ENCODE data around the gene SH2D5.

The SH2D5 gene

GRCh38 chr1:20740781-20741180 lies 8.3 kb upstream of the SH2D5 start:
- no peaks in the 10 kb centered on the region for H3K27me3 ChIP-seq (replicated peaks; ENCODE audit: control insufficient read depth, insufficient read depth, low read length, poor library complexity, severe bottlenecking)
- H3K9me3 ChIP-seq (ENCODE audit: control insufficient read depth, low read length), result no peaks in the 10 kb centered on the region
- no peaks in the 10 kb centered on the region for H3K4me1 ChIP-seq (ENCODE audit: control insufficient read depth, insufficient read depth, low read length, poor library complexity, severe bottlenecking)
- no peak overlapping the region for H3K27ac ChIP-seq (ENCODE audit: insufficient read depth, low read length, poor library complexity, severe bottlenecking)
- no peak for DNase-seq
- no peak overlapping the region for H3K4me3 ChIP-seq (ENCODE audit: insufficient read depth, low read depth, low read length, poor library complexity, severe bottlenecking)
- H3K36me3 ChIP-seq (ENCODE audit: control insufficient read depth, insufficient read depth, low read length), result peaks cover 42% of the 10 kb centered on the region

- Histone ChIP-seq H3K27me3 (replicated peaks; ENCODE audit: control insufficient read depth, insufficient read depth, low read length, poor library complexity, severe bottlenecking) (no peaks in the 10 kb centered on the region), H3K9me3 (ENCODE audit: control insufficient read depth, low read length) (no peaks in the 10 kb centered on the region), H3K27ac (ENCODE audit: insufficient read depth, low read length, poor library complexity, severe bottlenecking) (no peak overlapping the region), H3K4me1 (ENCODE audit: control insufficient read depth, insufficient read depth, low read length, poor library complexity, severe bottlenecking) (no peaks in the 10 kb centered on the region), H3K36me3 (ENCODE audit: control insufficient read depth, insufficient read depth, low read length) (peaks cover 26% of the 10 kb centered on the region), H3K4me3 (ENCODE audit: insufficient read depth, low read depth, low read length, poor library complexity, severe bottlenecking) (no peak overlapping the region)
- DNase-seq, result no peak
Measured at GRCh38 chr1:20739225-20739624, 6.7 kb upstream of the SH2D5 start.

DNA sequence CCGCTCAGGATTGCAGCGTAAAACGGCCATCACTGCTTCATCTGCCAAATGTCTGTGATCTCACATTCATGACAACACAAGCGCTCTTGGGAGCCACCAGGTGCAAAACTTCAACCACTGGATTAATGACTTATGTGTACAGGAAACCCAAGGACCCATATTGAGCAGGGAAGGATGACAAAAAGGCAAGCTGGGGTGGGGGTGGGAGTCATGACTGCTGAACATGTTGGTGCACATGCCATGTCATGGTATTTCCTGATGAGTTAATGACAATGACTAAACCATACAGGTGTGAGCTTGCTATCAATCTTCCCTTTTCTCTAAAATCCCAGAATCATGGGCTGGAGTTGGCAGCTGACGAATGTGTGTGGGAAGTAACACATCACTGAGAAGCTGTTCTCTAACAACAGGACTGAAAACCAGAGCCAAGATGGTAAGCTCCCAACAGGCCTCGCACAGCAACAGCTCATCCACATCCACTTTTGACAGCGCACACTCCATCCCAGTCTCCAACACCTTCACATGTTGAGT lies 3.1 kb upstream of the SH2D5 start:
- peaks cover 3% of the 10 kb centered on the region for H3K36me3 ChIP-seq (ENCODE audit: control insufficient read depth, insufficient read depth, low read length)
- no peak overlapping the region for H3K4me3 ChIP-seq (ENCODE audit: insufficient read depth, low read depth, low read length, poor library complexity, severe bottlenecking)
- no peak overlapping the region for H3K27ac ChIP-seq (ENCODE audit: insufficient read depth, low read length, poor library complexity, severe bottlenecking)
- DNase-seq, result no peak
- H3K9me3 ChIP-seq (ENCODE audit: control insufficient read depth, low read length), result no peaks in the 10 kb centered on the region
- H3K4me1 ChIP-seq (ENCODE audit: control insufficient read depth, insufficient read depth, low read length, poor library complexity, severe bottlenecking), result peaks cover 18% of the 10 kb centered on the region
- H3K27me3 ChIP-seq (replicated peaks; ENCODE audit: control insufficient read depth, insufficient read depth, low read length, poor library complexity, severe bottlenecking), result no peaks in the 10 kb centered on the region

- Histone ChIP-seq H3K9me3 (ENCODE audit: control insufficient read depth, low read length) (no peaks in the 10 kb centered on the region), H3K4me3 (ENCODE audit: insufficient read depth, low read depth, low read length, poor library complexity, severe bottlenecking) (peak overlapping the region; percentile 53), H3K27me3 (replicated peaks; ENCODE audit: control insufficient read depth, insufficient read depth, low read length, poor library complexity, severe bottlenecking) (no peaks in the 10 kb centered on the region), H3K36me3 (ENCODE audit: control insufficient read depth, insufficient read depth, low read length) (no peaks in the 10 kb centered on the region), H3K27ac (ENCODE audit: insufficient read depth, low read length, poor library complexity, severe bottlenecking) (no peak overlapping the region), H3K4me1 (ENCODE audit: control insufficient read depth, insufficient read depth, low read length, poor library complexity, severe bottlenecking) (peaks cover 18% of the 10 kb centered on the region)
- no peak for DNase-seq
Measured at GRCh38 chr1:20733360-20733975, 965 bp upstream of the SH2D5 start.

DNA sequence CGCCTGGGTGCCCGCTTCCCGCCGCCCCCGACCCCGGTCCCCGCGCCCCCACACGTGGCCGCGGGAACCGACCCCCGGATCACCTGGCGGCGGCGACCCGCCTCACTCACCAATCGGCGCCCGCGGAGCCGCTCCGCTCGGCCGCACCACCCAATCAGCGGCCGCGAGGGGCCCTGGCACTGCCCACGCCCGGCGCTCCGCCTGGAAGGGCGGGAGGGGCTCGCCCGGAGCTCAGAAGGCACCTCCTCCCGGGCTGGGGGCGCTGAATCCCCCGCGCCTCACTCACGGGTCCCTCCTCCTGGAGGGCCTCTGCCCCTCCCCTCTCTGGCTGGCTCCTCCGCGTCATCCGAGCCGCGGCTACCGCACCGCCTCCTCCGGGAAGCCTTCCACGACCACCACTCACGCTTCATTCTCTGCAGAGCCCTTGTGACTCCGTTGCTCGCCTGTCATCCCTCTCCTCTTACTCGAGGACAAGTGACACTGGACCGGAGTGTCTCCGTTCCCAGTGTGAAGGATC lies 374 bp downstream of the SH2D5 start:
- no peaks in the 10 kb centered on the region for H3K9me3 ChIP-seq (ENCODE audit: control insufficient read depth, low read length)
- H3K36me3 ChIP-seq (ENCODE audit: control insufficient read depth, insufficient read depth, low read length), result no peaks in the 10 kb centered on the region
- H3K27ac ChIP-seq (ENCODE audit: insufficient read depth, low read length, poor library complexity, severe bottlenecking), result no peak overlapping the region
- peaks cover 18% of the 10 kb centered on the region for H3K4me1 ChIP-seq (ENCODE audit: control insufficient read depth, insufficient read depth, low read length, poor library complexity, severe bottlenecking)
- peak overlapping the region; percentile 53 for H3K4me3 ChIP-seq (ENCODE audit: insufficient read depth, low read depth, low read length, poor library complexity, severe bottlenecking)
- no peaks in the 10 kb centered on the region for H3K27me3 ChIP-seq (replicated peaks; ENCODE audit: control insufficient read depth, insufficient read depth, low read length, poor library complexity, severe bottlenecking)
- DNase-seq, result peak; percentile 20 to 37 (median 34)

DNA sequence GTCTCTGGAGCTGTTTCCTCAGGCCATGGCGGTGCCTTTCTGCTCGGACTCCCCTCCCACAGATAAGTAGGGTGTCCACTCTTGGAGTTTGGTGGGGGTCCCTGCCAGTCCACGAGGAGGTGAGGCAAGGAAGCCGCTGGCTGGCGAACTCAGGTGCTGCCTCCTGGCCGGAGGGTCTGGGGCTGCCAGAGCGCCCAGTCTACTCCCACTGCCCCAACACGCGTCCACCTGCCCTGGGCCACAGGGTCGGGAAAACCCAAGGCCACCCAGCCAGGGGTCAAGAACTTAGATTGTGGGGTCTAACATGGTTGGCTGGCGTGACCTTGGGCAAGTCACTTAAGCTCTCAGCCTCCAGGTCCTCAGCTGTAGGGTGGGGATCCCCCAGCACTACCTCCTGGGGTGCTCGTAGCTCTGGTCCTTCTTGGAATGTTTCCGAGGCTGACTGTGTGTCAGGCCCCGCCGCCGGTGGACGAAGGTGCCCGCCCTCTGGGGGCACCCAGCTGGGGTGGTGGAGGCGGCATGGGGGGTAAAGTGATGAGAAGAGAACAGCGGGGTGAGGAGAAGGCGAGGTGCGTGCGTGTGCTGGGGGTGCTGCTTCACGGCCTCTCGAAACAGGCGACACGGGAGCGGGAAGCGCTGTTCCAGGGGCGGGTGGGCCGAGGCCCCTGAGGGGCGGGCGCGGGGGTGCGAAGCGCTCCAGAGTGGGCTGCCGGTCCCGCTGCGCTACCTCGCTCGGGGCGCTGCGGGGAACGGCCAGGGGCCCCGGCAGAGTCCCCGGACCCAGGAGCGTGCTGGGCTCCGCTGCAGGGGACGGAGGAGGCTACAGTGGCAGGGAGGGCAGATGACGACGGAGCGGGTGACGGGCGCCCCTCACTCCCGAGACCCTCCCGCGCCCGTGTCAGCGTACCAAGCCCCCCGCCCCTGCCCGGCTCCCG lies 1.2 kb downstream of the SH2D5 start:
- Histone ChIP-seq H3K27me3 (replicated peaks; ENCODE audit: control insufficient read depth, insufficient read depth, low read length, poor library complexity, severe bottlenecking) (no peaks in the 10 kb centered on the region), H3K4me3 (ENCODE audit: insufficient read depth, low read depth, low read length, poor library complexity, severe bottlenecking) (peak overlapping the region; percentile 23), H3K4me1 (ENCODE audit: control insufficient read depth, insufficient read depth, low read length, poor library complexity, severe bottlenecking) (peaks cover 18% of the 10 kb centered on the region), H3K36me3 (ENCODE audit: control insufficient read depth, insufficient read depth, low read length) (no peaks in the 10 kb centered on the region), H3K9me3 (ENCODE audit: control insufficient read depth, low read length) (no peaks in the 10 kb centered on the region), H3K27ac (ENCODE audit: insufficient read depth, low read length, poor library complexity, severe bottlenecking) (no peak overlapping the region)
- no peak for DNase-seq

GRCh38 chr1:20730690-20731056 lies 1.8 kb downstream of the SH2D5 start:
- Histone ChIP-seq H3K27ac (ENCODE audit: insufficient read depth, low read length, poor library complexity, severe bottlenecking) (no peak overlapping the region), H3K36me3 (ENCODE audit: control insufficient read depth, insufficient read depth, low read length) (no peaks in the 10 kb centered on the region), H3K4me3 (ENCODE audit: insufficient read depth, low read depth, low read length, poor library complexity, severe bottlenecking) (no peak overlapping the region), H3K27me3 (replicated peaks; ENCODE audit: control insufficient read depth, insufficient read depth, low read length, poor library complexity, severe bottlenecking) (no peaks in the 10 kb centered on the region), H3K4me1 (ENCODE audit: control insufficient read depth, insufficient read depth, low read length, poor library complexity, severe bottlenecking) (peaks cover 18% of the 10 kb centered on the region), H3K9me3 (ENCODE audit: control insufficient read depth, low read length) (no peaks in the 10 kb centered on the region)
- no peak for DNase-seq

GRCh38 chr1:20729990-20730689 lies 2.4 kb downstream of the SH2D5 start:
- no peaks in the 10 kb centered on the region for H3K9me3 ChIP-seq (ENCODE audit: control insufficient read depth, low read length)
- H3K4me1 ChIP-seq (ENCODE audit: control insufficient read depth, insufficient read depth, low read length, poor library complexity, severe bottlenecking), result peaks cover 18% of the 10 kb centered on the region
- no peaks in the 10 kb centered on the region for H3K27me3 ChIP-seq (replicated peaks; ENCODE audit: control insufficient read depth, insufficient read depth, low read length, poor library complexity, severe bottlenecking)
- no peaks in the 10 kb centered on the region for H3K36me3 ChIP-seq (ENCODE audit: control insufficient read depth, insufficient read depth, low read length)
- no peak for DNase-seq
- H3K4me3 ChIP-seq (ENCODE audit: insufficient read depth, low read depth, low read length, poor library complexity, severe bottlenecking), result no peak overlapping the region
- no peak overlapping the region for H3K27ac ChIP-seq (ENCODE audit: insufficient read depth, low read length, poor library complexity, severe bottlenecking)

DNA sequence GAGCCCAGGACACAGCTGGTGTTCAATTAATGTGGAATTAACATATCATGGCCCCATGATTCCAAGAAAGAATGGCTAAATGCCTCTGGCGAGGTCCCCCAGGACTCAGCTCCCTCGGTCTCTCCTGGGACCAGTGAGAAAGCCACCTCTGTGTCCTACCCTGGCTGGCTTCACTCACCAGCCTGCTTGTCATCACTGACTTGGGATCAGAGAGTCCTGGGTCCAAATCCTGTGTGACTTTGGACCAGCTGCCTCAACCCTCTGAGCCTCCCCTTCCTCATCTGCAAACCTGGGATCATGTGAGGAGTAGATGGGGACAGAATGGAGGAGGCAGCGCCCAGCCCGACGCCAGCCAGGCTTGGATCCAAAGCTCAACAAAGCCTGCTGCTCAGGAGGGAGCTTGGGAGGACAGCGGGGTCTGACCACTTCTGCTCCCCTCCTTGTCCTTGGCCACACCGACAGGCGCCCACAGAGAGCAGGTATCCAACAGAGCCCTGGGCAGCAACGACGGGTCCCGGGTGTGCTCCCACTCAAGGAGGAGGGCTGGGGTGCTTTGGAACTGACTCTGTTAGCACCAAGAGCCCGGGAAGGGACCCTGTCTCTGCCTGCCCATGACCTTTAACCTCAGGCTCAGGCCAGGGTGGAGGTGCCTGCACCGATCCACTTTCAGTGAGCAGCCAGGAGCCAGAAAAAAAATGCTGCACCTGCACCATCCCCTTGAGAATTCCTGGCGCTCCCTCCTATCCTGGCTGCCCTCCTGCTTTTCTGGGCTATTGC lies 3.2 kb downstream of the SH2D5 start:
- Histone ChIP-seq H3K9me3 (ENCODE audit: control insufficient read depth, low read length) (no peaks in the 10 kb centered on the region), H3K4me1 (ENCODE audit: control insufficient read depth, insufficient read depth, low read length, poor library complexity, severe bottlenecking) (peaks cover 18% of the 10 kb centered on the region), H3K27ac (ENCODE audit: insufficient read depth, low read length, poor library complexity, severe bottlenecking) (no peak overlapping the region), H3K4me3 (ENCODE audit: insufficient read depth, low read depth, low read length, poor library complexity, severe bottlenecking) (no peak overlapping the region), H3K36me3 (ENCODE audit: control insufficient read depth, insufficient read depth, low read length) (no peaks in the 10 kb centered on the region), H3K27me3 (replicated peaks; ENCODE audit: control insufficient read depth, insufficient read depth, low read length, poor library complexity, severe bottlenecking) (no peaks in the 10 kb centered on the region)
- DNase-seq, result no peak

Measured in effector memory CD4-positive, alpha-beta T cell (primary cell).